ENCODE measurements around the gene CDH23. TPM values are rescaled to one million over a fixed set of nuclear protein-coding genes. Genes with fewer than 3 reads are reported as not detected.
A peak's percentile ranks its signal among the peaks of the same experiment; 100 is the strongest.

Gene CDH23
- total RNA-seq, 1 experiment from 2014 or later, result 0.29 TPM

DNA sequence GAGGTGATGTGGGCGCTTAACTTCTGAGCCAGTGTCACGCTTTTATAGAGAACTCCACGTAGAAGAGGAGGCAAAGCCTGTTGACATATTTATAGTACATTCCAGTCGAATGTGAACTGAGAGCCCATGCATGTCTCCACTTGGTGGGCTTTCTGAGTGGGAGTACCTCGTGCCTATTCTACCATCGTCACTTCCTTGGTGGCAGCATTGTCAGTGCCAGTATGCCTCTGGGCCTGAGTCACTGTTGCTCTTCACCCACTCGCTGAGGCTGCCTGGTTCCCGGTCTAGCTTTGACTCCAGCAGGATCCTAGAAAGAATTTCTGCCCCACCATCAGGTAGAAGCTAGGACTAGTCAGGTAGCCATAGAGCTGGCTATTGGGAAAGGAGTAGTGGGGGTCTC, 30.0 kb upstream of the CDH23 start:
- in situ Hi-C loops (cut with HindIII; ENCODE audit: low pct_unique_long_range_greater_than_20kb, low sequenced_read_pairs), result no loop called here
- DNase-seq (ENCODE audit: low read depth, low spot score), result no peak

DNA sequence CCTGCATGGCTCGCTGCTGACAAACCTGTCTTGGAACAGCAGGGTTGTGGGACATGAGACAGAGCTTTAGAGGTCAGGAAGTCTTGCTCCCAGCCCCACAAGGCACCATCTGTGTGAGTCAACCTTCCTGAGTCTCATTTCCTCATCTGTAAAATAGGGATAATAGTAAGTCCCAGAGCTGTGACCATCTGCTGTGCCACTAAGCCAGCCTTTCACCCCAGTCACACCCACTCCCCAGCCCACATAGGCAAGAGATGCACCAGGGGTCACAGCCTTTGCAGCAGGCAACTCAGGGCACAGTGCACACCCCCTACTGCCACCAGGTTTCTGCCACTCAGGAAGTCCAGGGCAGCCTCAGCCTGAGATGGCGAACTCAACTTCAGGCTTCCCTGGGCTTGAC, 29.4 kb upstream of the CDH23 start:
- in situ Hi-C loops (cut with HindIII; ENCODE audit: low pct_unique_long_range_greater_than_20kb, low sequenced_read_pairs), result no loop called here
- no peak for DNase-seq (ENCODE audit: low read depth, low spot score)

DNA sequence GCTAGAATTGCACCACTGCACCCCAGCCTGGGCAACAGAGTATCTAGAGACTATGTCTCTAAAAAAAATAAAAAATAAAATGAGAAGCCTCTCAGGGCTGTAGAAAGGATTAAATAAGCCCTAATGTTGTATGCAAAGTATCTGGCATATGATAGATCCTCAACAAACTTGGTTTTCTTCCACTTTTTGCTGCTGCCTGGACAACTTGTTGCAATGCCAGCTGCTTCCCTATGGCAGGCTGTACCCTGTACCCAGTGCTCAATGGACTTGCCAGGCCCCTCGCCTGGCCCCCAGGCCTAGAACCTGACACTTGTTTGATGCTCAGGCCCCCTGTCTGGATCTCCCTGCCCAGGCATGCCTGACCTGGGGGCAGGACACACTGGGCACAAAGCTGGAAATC, 28.5 kb upstream of the CDH23 start:
- DNase-seq (ENCODE audit: low read depth, low spot score), result no peak
- in situ Hi-C loops (cut with HindIII; ENCODE audit: low pct_unique_long_range_greater_than_20kb, low sequenced_read_pairs), result no loop called here

DNA sequence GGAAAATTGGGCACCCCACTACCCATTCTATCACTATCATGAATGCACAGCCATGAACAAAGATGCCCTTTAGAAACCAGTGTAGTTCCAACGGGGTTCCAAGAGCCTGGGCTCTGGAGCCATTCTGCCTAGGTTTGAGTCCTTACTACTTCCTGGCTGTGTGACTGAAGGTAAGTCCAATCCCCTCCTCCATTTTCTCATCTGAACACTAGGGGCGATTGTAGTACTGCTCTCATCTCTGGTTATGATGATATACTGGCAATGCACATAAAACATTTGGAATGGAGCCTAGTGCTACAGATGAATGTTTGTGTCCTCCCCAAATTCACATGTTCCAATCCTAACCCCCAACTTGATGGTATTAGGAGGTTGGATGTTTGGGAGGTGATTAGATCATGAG, 28.1 kb upstream of the CDH23 start:
- peak; percentile 31 for DNase-seq (ENCODE audit: low read depth, low spot score)
- in situ Hi-C loops (cut with HindIII; ENCODE audit: low pct_unique_long_range_greater_than_20kb, low sequenced_read_pairs), result no loop called here

DNA sequence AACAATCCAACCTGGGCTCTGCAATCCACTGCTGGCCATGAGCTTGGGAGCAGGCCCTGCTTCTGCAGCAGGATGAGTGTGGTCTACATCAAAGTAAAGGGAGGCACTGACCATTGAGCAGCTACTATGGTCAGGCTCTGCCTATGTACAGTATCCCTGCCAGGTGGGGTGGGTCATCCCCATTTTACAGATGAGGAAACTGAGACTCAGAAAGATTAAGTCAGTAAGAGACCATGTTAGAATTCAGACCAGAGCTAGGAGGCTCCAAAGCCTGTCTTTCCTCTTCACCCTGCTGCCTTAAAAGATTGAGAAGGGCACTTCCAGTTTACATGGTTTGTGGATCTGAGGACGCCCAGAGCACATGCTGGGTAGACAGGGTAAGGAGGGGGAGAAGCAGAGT, 27.1 kb upstream of the CDH23 start:
- in situ Hi-C loops (cut with HindIII; ENCODE audit: low pct_unique_long_range_greater_than_20kb, low sequenced_read_pairs), result no loop called here
- no peak for DNase-seq (ENCODE audit: low read depth, low spot score)

DNA sequence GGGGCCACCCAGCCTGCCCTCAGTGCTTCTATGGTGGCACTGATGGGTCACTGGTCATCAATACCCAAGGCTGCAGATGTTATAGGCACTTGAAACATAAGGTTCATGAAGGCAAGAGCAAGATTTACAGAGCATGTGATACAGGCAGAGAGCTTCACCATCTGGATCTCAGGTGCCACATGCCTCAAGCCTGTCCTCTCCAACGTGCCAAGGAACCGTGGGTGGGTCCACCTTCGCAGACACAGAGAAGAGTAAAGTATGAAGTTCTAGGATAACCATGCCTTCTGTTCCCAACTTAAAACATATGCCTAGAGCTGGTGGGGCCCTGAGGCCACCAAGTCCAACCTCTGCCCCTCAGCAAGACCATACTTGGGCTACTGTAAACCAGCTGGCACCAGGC, 26.7 kb upstream of the CDH23 start:
- in situ Hi-C loops (cut with HindIII; ENCODE audit: low pct_unique_long_range_greater_than_20kb, low sequenced_read_pairs), result no loop called here
- DNase-seq (ENCODE audit: low read depth, low spot score), result no peak

DNA sequence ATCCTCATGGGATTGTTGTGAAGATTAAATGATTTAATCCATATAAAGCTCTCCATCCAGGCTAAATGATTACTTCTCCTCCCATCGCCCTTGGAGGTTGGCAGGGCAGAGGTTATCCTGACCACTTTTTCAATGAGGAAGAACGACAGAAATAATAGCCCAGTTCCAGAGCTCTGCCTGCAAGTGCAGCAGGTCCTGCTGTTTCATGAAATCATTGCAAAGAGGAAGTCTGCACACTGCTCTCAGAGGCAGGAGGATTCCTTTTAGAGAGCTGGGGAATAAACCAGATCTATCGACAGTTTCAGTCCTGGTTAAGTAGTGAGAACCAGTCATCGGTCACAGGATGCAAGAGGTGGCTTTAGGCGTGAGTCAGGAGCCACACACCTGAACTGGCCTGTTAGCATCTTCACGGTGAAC, 25.0 kb upstream of the CDH23 start:
- in situ Hi-C loops (cut with HindIII; ENCODE audit: low pct_unique_long_range_greater_than_20kb, low sequenced_read_pairs), result no loop called here

DNA sequence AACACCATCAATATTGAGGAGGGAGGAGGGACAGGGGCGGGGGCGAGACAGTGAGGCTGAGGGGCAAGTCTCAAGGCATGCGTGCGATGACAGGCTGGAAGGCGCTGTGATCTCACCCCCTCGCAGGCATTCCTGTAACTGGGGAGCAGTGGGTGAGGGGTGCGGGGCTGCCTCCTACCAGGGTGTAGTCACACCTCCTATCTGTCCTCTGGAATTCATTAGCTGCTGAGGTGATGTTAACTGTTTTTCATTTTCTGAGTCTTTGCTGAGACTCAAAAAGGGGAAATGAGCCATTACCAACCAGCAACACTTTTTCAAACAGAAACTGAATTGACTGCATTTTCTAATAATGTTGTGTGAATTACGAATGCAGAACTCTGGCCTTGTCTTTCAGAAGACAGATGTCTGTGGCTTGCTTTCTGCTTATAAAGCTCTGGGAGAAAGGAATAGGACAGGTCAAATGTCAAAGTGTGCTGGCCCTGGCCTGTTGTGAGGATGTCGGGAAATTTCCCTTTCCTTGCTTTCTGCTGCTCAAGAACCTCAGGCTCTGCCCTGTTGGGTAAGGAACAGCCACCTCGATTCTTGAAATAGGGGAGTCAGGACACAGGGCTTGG, 23.7 kb upstream of the CDH23 start:
- no peak for DNase-seq (ENCODE audit: low read depth, low spot score)
- in situ Hi-C loops (cut with HindIII; ENCODE audit: low pct_unique_long_range_greater_than_20kb, low sequenced_read_pairs), result no loop called here

More for the DNA sequence above, 25.0 kb upstream of the CDH23 start:
- no peak for DNase-seq (ENCODE audit: low read depth, low spot score)

DNA sequence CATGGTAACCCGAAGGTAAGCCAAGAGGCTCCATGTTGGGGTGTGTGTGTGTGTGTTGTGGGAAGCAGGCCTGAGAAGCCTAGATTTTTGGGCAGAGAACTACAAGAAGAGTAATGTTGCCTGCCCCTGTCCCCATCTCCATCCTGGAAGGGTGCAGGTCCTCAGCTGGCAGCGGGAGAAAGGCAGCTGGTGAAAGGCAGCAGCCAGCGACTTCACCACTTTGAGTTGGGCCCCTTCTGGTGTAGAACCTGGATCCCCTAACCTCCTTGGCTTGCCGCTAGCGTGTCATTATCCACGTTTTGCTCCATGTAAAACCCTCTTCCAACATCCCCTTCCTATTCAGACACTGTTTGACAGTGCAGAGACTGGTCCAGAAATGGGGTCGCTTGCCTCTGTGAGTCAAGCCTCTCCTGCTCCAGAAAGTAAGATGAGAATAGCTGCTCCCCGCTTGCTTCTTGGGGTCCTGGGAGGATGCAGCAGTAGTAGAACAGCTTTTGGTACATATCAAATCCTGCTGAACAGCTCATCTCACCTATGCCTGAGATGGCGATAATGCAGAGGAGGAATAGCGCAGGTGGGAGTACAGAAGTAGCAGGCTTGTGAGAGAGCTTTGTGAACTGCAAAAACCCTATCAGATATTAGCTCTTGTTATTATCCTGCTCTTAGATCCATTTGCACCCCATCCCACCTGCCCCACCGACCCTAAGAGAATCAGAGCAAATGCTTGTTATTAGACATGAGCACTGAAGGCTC, 22.1 kb upstream of the CDH23 start:
- no peak for DNase-seq (ENCODE audit: low read depth, low spot score)
- in situ Hi-C loops (cut with HindIII; ENCODE audit: low pct_unique_long_range_greater_than_20kb, low sequenced_read_pairs), result no loop called here

DNA sequence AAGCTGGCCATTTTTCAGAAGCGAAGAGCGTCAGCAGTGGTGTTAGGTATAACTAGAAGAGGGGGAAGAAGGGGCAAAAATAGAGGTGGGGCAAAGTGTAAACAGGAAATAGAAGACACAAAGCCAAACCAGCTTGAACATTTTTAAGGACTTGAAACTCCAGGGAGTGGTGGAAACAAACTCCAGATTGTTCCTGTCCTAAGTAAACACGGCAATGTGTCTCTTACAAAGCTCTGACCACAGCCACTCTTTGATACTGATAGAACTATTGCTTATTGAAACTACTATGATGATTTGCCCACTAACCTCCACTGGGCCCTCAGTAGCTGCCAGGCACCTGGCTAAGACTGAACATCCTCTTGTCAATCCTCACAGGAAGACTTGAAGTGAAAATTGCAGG, 20.8 kb upstream of the CDH23 start:
- no peak for DNase-seq (ENCODE audit: low read depth, low spot score)
- in situ Hi-C loops (cut with HindIII; ENCODE audit: low pct_unique_long_range_greater_than_20kb, low sequenced_read_pairs), result no loop called here

DNA sequence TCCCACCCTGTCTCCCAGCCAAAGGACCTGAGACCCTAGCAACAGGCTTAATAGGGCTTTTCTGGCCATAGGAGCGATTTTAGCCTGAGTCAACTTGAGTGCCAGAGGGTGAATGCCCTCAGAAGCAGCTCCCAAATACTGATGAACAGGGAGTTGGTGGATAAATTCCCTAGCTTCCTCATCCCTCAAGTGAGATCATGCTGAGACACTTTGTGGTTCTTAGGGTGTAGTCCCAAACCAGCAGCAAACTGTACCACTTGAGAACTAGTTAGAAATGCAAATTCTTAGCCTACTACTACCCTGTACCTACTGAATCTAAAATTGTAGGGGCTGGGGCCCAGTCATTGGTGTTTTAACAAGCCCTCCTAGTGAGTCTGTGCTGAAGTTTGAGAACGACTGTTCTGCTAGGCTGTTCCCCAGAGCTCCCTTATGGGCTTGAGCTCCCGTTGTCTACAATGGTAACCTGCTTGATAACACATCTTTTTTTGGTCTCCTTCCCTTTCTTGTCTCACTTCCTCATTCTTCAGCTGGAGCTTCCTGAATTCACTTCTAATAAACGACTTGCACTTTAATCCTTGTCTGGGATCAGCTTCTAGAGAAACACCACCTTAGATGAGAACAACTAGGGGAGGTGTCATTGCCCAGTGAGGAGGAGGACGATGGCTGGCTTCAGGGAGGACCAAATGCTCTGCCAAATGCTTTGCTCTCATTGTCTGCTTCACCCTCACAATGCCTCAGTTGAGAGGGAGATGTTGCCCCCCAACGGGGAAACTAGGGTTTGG, 18.2 kb upstream of the CDH23 start:
- no peak for DNase-seq (ENCODE audit: low read depth, low spot score)
- in situ Hi-C loops (cut with HindIII; ENCODE audit: low pct_unique_long_range_greater_than_20kb, low sequenced_read_pairs), result no loop called here

DNA sequence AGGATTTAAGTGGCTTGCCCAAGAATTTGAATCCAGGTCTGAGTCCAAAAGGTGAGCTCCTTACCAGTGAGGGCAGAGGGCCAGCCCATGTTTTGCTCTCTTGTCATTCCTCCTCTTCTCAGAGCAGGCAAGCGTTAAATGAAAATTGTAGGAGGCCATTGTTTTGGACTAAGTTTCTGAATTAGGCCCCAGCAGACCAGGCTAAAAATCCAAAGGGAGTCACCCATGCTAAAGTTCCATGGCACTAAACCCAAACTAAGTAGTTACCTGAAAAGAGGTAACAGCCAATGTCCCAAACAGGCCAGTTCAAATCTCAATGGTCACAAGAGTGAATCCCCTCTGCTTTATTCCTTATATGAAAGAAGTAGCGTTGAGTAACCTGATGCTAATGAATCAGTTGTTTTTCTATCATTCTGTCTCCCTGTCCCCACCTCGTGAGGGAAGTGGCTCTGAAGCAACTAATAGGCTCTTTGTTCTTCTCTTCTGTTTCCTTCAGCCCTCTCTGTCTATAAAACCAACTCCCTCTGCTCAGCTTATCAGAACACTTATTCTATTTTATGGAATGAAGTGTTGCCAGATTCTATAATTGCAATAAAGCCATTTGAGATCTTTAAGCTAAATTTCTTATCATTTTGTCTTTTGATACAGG, 17.5 kb upstream of the CDH23 start:
- peak; percentile 81 for DNase-seq (ENCODE audit: low read depth, low spot score)
- in situ Hi-C loops (cut with HindIII; ENCODE audit: low pct_unique_long_range_greater_than_20kb, low sequenced_read_pairs), result no loop called here

DNA sequence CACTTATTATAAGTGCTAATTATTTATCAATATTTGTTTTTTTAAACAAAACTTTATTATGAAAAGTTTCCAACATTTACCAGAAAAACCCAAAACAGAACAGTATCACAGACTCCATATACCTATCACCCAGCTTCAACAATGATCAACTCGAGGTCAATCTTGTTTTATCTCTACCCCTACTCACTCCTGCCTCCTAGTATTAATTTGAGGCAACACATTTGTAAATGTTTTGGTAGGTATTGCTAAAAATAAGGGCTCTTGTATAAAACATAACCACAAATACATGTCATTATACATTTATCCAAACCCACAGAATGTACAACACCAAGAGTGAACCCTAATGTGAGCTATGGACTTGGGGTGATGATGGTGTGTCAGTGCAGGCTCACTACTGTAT, 15.9 kb upstream of the CDH23 start:
- in situ Hi-C loops (cut with HindIII; ENCODE audit: low pct_unique_long_range_greater_than_20kb, low sequenced_read_pairs), result no loop called here
- no peak for DNase-seq (ENCODE audit: low read depth, low spot score)

DNA sequence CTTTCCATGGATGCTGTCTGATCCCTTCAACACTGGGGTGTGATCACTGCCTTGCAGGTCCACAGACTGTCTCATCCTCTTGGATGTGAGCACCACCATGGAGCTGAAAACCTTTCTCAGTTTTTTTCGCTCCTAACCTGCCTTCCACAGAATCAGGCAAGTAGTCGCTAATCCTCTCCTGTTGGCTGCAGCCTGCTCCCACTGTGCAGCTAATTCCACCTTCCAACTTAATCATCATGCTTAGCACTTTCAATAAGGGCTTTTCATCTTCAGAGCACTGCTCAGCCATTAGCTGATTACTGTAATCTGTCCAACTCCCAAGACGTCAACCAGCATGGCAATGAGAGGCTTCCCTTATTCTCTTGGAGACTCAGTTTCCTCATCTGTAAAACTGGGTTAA, 15.1 kb upstream of the CDH23 start:
- in situ Hi-C loops (cut with HindIII; ENCODE audit: low pct_unique_long_range_greater_than_20kb, low sequenced_read_pairs), result no loop called here

DNA sequence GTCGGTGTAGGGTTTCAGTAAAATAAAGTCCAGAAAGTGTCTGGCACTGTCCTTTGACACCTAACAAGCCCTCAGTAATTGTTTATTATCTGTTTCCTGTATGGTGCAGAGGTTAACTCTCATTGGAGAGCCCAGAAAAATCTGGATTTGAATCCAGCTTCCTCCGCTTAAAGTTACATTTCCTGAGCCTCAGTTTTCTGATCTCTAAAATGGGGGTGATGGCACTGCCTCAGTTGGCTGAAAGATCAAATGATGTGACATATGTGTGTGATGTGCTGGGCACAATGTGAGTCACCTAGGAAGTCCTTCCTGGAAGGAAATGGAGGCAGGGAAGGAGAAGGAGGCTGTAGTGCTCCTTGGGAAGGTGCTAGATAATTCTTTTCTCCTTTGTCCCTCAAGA, 14.7 kb upstream of the CDH23 start:
- no peak for DNase-seq (ENCODE audit: low read depth, low spot score)
- in situ Hi-C loops (cut with HindIII; ENCODE audit: low pct_unique_long_range_greater_than_20kb, low sequenced_read_pairs), result no loop called here

More for the DNA sequence above, 15.1 kb upstream of the CDH23 start:
- no peak for DNase-seq (ENCODE audit: low read depth, low spot score)

DNA sequence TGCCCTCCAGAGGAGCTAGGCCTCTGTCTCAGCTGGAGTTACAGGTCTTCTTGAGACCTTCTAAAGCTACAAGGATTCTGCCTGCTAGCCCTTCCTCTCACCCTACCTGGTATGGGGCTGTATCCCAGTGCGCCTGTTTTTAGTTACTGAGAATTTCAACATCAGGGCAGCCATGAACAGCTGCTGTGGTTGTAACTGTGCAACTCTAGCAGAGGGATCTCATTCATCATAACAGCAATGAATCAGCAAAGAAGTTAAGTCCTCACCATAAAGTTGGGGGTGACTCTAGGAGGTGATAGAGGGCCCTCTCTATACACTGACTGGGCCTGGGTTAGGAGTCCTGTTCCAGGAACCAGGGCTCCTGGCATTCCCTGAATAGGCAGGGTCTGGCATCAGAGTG, 14.0 kb upstream of the CDH23 start:
- in situ Hi-C loops (cut with HindIII; ENCODE audit: low pct_unique_long_range_greater_than_20kb, low sequenced_read_pairs), result no loop called here
- DNase-seq (ENCODE audit: low read depth, low spot score), result no peak

DNA sequence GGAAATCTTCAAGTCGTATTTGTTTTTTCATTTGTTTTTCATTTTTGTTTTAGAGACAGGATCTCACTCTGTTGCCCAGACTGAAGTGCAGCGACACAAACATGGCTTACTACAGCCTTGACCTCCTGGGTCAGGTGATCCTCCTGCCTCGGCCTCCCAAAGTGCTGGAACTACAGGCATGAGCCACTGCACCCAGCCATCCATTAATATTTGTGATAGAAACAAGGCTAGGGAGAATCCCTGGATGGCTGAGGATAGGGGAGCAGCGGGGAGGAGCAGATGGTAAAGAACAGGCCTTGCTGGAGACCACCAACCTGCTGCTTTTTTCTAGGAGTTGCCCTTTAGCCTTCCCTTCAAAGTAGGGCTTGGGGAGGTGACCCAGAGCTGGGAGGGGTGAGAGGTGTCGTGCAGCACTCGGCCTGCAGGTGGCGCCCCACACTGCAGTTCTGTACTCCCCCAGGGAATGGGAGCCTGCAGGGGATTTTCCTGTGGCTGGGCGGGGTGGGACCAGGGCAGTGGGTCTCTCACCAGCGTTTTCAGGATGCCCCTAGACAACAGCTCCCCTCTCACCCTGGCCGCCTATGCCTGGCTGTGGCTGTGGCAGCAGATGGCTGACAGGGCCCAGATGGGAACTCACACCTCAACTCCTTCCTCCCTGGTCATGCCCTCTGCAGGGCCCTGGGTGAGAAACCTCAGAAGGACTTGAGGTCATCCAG, 12.6 kb upstream of the CDH23 start:
- in situ Hi-C loops (cut with HindIII; ENCODE audit: low pct_unique_long_range_greater_than_20kb, low sequenced_read_pairs), result no loop called here
- peak; percentile 56 for DNase-seq (ENCODE audit: low read depth, low spot score)

DNA sequence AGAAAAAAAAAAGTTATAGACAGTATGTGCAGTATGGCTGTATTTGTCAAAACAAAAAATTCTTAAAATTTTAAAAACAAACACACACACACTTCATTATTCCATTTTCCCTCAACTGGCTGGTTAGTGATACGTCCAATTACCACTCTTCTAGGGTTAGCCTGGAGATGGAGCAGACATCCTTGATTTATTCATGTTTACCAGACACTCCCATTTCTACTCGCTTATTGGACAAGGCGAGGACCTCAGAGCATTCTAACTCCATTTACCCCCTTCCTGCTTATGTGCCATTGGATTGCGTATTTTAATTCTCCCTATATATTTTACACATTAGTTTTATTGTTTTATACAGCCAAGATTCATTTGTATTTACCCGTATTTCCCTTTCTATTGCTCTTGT, 8.5 kb upstream of the CDH23 start:
- in situ Hi-C loops (cut with HindIII; ENCODE audit: low pct_unique_long_range_greater_than_20kb, low sequenced_read_pairs), result no loop called here
- no peak for DNase-seq (ENCODE audit: low read depth, low spot score)
